ENCODE data around the gene EVC. TPM values are rescaled to one million over a fixed set of nuclear protein-coding genes. Genes with fewer than 3 reads are reported as not detected.

The EVC gene
- total RNA-seq, 2 experiments from 2014 or later = 0.70 to 1.5 TPM

DNA sequence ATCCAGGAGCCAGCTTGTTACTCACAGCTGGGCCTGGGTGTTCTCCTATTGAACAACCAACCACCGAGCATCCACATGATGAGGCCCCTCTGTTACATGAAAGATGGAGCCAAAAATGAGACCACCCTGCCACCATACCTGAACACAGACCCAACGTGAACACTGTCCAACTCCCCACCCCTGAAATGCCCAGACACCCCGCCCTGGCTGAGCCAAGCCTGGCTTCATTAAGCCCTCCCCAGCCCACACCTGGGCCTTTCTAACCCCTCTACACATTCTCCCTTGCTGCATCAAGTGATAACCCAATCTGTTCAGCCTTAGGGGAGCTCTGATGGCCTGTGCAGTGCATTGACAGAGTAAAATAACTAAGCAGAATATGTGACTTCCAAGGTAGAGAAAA lies 80.7 kb downstream of the EVC start:
- Histone ChIP-seq H3K27me3 (ENCODE audit: control insufficient read depth in 1 of 2, insufficient read depth in 2 of 2, low read length in 2 of 2) (no peaks in the 10 kb centered on the region), H3K9me3 (ENCODE audit: control insufficient read depth in 1 of 2, insufficient read depth in 1 of 2, low read length in 2 of 2) (peaks cover 0 to under 1% of the 10 kb centered on the region in 2 experiments), H3K4me3 (ENCODE audit: low read length) (no peak overlapping the region), H3K27ac (ENCODE audit: low read depth in 1 of 2, low read length in 2 of 2) (no peak overlapping the region), H3K36me3 (ENCODE audit: insufficient read depth, low read length) (no peaks in the 10 kb centered on the region), H3K4me1 (ENCODE audit: insufficient read depth, low read length) (no peaks in the 10 kb centered on the region)
- ATAC-seq (ENCODE audit: poor library complexity) = no peak
- TF ChIP-seq, protein P1, sequence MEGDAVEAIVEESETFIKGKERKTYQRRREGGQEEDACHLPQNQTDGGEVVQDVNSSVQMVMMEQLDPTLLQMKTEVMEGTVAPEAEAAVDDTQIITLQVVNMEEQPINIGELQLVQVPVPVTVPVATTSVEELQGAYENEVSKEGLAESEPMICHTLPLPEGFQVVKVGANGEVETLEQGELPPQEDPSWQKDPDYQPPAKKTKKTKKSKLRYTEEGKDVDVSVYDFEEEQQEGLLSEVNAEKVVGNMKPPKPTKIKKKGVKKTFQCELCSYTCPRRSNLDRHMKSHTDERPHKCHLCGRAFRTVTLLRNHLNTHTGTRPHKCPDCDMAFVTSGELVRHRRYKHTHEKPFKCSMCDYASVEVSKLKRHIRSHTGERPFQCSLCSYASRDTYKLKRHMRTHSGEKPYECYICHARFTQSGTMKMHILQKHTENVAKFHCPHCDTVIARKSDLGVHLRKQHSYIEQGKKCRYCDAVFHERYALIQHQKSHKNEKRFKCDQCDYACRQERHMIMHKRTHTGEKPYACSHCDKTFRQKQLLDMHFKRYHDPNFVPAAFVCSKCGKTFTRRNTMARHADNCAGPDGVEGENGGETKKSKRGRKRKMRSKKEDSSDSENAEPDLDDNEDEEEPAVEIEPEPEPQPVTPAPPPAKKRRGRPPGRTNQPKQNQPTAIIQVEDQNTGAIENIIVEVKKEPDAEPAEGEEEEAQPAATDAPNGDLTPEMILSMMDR (IDR thresholded peaks at IDR 0.05) = no peak
- no peaks in the 10 kb centered on the region for H3K36me3 Mint-ChIP-seq (ENCODE audit: low read depth)
- no peaks in the 10 kb centered on the region for H3K27me3 Mint-ChIP-seq
- H3K9me3 Mint-ChIP-seq = no peaks in the 10 kb centered on the region
- H3K4me3 Mint-ChIP-seq = no peak overlapping the region
- H3K27ac Mint-ChIP-seq = no peak overlapping the region
- ChIA-PET POLR2A (no interaction called here), CTCF (no interaction called here)
- H3K4me1 Mint-ChIP-seq (ENCODE audit: low read depth) = no peaks in the 10 kb centered on the region
- intact Hi-C loops (cut with DNase I, micrococcal nuclease) = no loop called here
- DNase-seq = no peak

- ATAC-seq (ENCODE audit: poor library complexity) = no peak
- H3K4me3 ChIP-seq (ENCODE audit: low read length) = no peak overlapping the region
- TF ChIP-seq, protein P1 (IDR thresholded peaks at IDR 0.05) = no peak
- no peaks in the 10 kb centered on the region for H3K9me3 Mint-ChIP-seq
- H3K4me1 ChIP-seq (ENCODE audit: insufficient read depth, low read length) = no peaks in the 10 kb centered on the region
- DNase-seq = no peak
- H3K27ac ChIP-seq (ENCODE audit: low read depth in 1 of 2, low read length in 2 of 2) = no peak overlapping the region
- no peak overlapping the region for H3K27ac Mint-ChIP-seq
- intact Hi-C loops (cut with DNase I, micrococcal nuclease) = no loop called here
- peaks cover 0 to 10% of the 10 kb centered on the region in 2 experiments for H3K9me3 ChIP-seq (ENCODE audit: control insufficient read depth in 1 of 2, insufficient read depth in 1 of 2, low read length in 2 of 2)
- no peaks in the 10 kb centered on the region for H3K36me3 ChIP-seq (ENCODE audit: insufficient read depth, low read length)
- no peaks in the 10 kb centered on the region for H3K36me3 Mint-ChIP-seq (ENCODE audit: low read depth)
- H3K27me3 Mint-ChIP-seq = no peaks in the 10 kb centered on the region
- ChIA-PET CTCF (no interaction called here), POLR2A (no interaction called here)
- no peak overlapping the region for H3K4me3 Mint-ChIP-seq
- no peaks in the 10 kb centered on the region for H3K4me1 Mint-ChIP-seq (ENCODE audit: low read depth)
- H3K27me3 ChIP-seq (ENCODE audit: control insufficient read depth in 1 of 2, insufficient read depth in 2 of 2, low read length in 2 of 2) = no peaks in the 10 kb centered on the region
Observed at GRCh38 chr4:5793514-5793913, 82.5 kb downstream of the EVC start.

DNA sequence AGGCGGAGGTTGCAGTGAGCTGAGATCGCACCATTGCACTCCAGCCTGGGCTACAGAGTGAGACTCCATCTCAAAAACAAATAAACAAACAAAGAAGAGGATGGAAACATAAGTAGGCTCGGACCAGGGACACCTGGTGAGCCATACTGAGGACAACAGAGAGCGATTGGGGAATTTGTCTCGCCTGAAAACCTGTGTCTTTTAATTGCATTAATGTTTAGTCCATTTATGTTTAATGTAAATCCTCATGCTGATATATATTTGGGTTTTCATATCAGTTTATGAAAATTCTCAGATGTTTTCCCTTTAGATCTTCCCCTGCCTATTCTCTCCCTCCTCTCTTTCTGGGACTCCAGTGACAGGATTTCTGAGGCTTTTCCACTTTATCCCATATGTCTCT lies 84.6 kb downstream of the EVC start:
- ATAC-seq (ENCODE audit: poor library complexity) (no peak), DNase-seq (no peak)
- CTCF ChIA-PET = no interaction called here
- no peaks in the 10 kb centered on the region for H3K4me1 ChIP-seq (ENCODE audit: insufficient read depth, low read length)
- H3K4me3 ChIP-seq (ENCODE audit: low read length) = no peak overlapping the region
- H3K9me3 ChIP-seq (ENCODE audit: control insufficient read depth in 1 of 2, insufficient read depth in 1 of 2, low read length in 2 of 2) = peaks cover 0 to 13% of the 10 kb centered on the region in 2 experiments
- H3K4me1 Mint-ChIP-seq (ENCODE audit: low read depth) = no peaks in the 10 kb centered on the region
- TF ChIP-seq, protein P1 (IDR thresholded peaks at IDR 0.05) = no peak
- no peaks in the 10 kb centered on the region for H3K27me3 Mint-ChIP-seq
- no peak overlapping the region for H3K4me3 Mint-ChIP-seq
- H3K9me3 Mint-ChIP-seq = no peaks in the 10 kb centered on the region
- H3K36me3 Mint-ChIP-seq (ENCODE audit: low read depth) = no peaks in the 10 kb centered on the region
- intact Hi-C loops (cut with DNase I, micrococcal nuclease) = no loop called here
- POLR2A ChIA-PET = no interaction called here
- no peak overlapping the region for H3K27ac ChIP-seq (ENCODE audit: low read depth in 1 of 2, low read length in 2 of 2)
- H3K27ac Mint-ChIP-seq = no peak overlapping the region
- H3K27me3 ChIP-seq (ENCODE audit: control insufficient read depth in 1 of 2, insufficient read depth in 2 of 2, low read length in 2 of 2) = no peaks in the 10 kb centered on the region
- no peaks in the 10 kb centered on the region for H3K36me3 ChIP-seq (ENCODE audit: insufficient read depth, low read length)
